Right renal pelvis (tissue), 4 donors: ENCODE results near the gene DENND1A. TPM values are rescaled to one million over a fixed set of nuclear protein-coding genes. Genes with fewer than 3 reads are reported as not detected.

Experiments used
- DNase-seq, 4 donors: peaks; one replicate each; pipeline ENCODE4 v3.0.0-alpha.2; 2013; ENCODE audit warnings: low read depth in 4 of 4, low spot score in 3 of 4, missing footprints in 1 of 4
- polyA plus RNA-seq, 4 donors: library from polyadenylated mRNA; unstranded; fragments of 120-200 nt; gene quantifications; one replicate each; pipeline ENCODE4 v1.2.1, GENCODE V29; 2013; ENCODE audit not compliant: insufficient read length in 4 of 4

Gene DENND1A
- polyA plus RNA-seq, 4 donors: 21.3 to 24.4 (median 23.3) TPM

- no peak for DNase-seq
These were observed 575.8 kb downstream of the DENND1A start for GRCh38 chr9:123353984-123354591.

DNA sequence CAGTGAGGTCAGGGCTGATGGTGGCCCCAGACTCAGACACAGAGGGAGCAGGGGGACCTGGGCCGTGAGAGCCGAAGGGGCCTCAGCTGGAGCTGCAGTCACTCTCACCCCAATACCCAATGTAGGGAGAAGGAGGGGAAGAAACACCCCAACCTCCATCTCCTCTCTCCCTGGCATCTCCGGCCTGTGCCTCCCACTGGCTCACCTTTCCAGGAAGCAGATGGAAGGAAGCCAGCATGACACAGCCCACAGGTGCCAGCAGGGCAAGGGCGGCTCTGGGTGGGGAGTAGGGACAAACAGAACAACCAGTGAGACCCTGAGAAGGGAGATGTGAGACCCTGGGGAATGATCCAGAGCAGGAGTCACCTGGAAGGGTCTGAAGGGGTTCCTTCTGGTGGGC, 576.9 kb downstream of the DENND1A start:
- DNase-seq: no peak

- DNase-seq: no peak
These were observed 579.2 kb downstream of the DENND1A start for GRCh38 chr9:123350590-123351310.

- DNase-seq: no peak
These were observed 580.0 kb downstream of the DENND1A start for GRCh38 chr9:123349691-123350480.

GRCh38 chr9:123349033-123349432, 580.9 kb downstream of the DENND1A start:
- no peak for DNase-seq

DNA sequence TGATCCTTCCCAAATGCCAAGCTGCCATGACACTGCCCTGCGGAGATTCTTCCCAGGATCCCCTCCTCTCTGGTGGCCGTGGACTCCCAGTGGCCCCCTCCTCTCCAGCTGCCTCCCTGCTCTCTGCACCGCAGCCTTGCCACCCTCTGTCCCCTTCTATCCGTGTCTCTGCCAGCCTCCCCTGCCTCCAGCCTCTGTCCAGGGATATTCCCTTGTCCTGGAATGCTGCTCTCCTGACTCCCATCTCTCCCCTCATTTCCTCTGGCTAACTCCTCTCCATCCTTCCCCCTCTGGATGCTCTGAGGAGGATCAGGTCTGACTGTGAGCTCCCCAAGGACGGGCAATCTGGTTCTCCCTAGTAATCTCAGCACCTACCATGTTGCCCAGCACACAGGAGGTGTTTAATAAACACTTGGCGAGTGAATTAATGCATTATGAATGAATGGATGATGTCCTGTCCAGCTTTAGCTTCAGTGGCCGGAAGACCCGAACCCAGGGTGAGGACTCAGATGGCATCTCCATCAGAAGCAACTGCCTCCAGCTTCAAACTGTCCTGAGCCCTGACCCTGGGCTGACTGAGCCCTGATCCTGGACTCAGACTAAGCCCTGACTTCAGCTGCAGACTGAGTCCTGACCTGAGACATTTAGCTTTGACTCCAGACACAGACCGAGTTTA, 581.5 kb downstream of the DENND1A start:
- no peak for DNase-seq

DNA sequence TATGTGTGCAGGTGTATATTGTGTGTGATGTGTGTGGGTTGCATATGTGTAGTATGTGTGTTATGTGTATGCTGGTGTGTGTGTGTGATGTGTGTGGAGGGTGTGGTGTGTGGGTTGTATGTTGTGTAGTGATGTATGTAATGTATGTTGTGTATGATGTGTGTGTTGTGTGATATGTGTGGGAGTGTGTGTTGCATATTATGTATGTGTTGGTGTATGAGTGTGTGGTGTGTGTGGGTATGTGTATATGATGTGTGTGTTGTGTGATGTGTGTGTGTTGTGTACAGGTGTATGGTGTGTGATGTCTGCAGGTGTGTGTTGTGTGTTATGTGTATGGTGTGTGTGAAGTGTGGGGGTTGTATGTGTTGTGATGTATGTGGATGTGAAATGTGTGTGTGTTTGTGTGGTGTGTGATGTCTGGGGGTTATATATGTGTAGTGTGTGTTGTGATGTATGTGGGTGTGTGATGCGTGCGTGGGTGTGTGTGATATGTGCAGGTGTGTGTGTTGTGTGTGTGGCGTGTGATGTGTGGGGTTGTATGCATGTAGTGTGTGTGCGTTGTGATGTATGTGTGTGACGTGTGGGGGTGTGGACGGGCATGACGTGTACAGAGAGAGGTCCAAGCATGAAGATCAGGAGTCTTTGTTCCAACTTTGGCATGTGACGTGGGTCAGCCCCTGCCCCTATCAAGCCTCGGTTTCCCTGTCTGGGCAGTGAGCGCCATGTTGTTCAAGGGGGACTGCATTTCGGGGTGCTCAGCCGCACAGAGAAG, 582.5 kb downstream of the DENND1A start:
- no peak for DNase-seq

GRCh38 chr9:123346826-123347225, 583.1 kb downstream of the DENND1A start:
- no peak for DNase-seq

GRCh38 chr9:123346026-123346425, 583.9 kb downstream of the DENND1A start:
- DNase-seq: no peak

GRCh38 chr9:123345567-123345955, 584.4 kb downstream of the DENND1A start:
- DNase-seq: no peak

DNA sequence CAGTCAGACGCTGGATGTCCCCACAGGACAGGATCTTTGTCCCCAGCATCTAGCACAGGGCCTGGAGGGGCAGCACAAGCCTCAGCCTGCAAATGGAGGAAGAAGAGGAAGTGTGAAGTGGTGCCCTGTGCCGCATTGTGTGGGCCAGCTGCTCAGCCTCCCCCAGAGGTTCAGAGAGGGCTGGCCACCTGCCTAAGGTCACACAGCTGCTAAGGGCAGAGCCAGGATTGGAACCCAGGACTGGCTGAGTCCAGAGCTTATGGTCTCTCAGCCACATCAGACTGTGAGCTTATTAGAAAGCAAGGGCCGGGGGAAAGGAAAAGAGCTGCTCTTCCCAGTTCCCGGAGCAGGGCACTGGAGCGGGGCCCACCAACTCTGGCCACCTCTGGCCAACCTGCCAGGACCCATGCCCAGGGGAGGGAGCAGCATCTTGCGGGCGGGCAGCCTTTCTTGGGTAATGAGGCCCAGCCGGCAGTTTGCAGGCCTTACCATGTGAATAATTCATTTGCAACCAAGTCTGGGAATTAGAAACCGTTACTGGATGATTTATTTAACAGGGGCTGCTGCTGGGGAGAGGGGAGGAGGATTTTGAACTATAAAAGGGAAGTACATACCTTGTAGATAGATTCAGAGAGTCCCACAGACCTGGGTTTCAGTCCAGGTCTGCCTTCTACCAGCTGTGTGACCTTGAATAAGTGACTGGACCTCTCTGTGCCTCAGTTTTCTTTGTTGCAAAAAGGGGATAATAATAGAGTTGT, 585.6 kb downstream of the DENND1A start:
- no peak for DNase-seq

- no peak for DNase-seq
These were observed 586.3 kb downstream of the DENND1A start for GRCh38 chr9:123343443-123344191.

GRCh38 chr9:123342247-123342646, 587.7 kb downstream of the DENND1A start:
- DNase-seq: no peak

DNA sequence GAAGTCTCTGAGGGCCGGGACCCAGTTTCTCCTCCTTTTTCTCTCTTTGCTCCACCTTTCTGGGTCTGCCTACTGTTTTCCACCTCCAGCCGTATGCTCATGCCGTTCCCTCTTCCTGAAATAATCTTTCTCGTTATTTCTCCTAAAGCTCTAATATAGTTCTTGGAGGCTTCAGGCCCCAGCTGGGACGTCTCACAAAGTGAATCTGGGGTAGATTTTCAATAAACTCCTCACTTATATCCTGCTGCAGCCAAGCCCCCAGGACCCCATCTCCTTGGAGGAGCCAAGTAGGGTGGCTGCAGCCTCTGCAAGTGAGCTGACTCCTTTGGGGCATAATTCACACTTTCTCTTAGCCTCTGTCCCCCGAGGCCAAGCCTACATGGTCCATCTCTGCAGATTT, 588.1 kb downstream of the DENND1A start:
- DNase-seq: no peak

- DNase-seq: no peak
These were observed 590.0 kb downstream of the DENND1A start for GRCh38 chr9:123339666-123340510.

DNA sequence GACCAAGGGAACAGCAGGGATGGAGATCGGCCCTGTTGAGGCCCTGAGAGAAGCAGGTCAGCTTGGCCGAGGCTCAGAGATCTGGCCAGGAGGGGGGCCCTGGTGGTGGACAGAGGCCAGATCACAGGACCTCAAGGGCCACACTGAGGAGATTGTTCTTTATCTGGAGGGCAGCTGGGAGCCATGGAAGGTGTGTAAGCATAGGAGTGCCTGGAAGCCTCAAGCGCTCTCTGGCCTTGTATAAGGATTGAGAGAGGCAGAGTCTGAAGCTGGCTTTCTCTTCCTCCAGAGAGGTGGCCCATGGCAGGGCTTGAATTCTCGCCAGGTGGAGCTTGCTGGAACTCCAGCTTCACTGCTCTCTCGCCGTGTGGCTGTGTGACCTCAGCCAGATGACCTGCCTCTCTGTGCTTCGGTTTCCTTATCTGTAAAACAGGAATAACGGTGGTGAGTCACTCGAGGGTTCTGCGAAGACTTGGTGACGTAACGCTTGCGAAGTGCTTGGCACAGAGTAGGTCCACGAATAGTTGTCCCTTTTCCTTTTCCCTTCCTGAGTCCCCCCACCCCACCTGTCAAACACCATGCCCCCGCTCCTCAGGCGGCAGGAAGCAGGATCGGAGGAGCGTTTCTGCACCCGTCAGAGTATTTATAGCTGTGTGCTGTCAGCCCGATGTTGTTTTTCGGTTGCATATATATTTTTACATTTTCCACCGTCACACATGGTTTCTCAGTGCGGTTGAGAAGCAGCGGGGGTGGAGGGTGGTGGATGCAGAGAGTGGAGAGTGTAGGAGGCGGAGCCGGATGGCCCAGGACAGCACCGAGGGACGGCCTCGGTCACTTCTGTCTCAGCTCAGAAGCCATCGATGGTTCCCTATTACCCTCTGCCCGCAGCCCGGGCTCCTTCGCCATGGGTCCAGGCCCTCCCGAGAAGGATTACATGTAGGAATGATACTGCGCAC, 590.9 kb downstream of the DENND1A start:
- no peak for DNase-seq

GRCh38 chr9:123337971-123338370, 592.0 kb downstream of the DENND1A start:
- no peak for DNase-seq
